T-helper 9 cell (primary cell): ENCODE measurements around the gene RHBDD3.

ENCODE experiments used
- DNase-seq: peaks from one replicate; pipeline ENCODE4 v3.0.0-alpha.2; 2020
- total RNA-seq, 2 donors: gene quantifications; one replicate each; lab custom pipeline; 2026; lab: John Stamatoyannopoulos, UW

RHBDD3 gene
- total RNA-seq, result 9.4 to 17.7 reads per million in 2 donors

DNA sequence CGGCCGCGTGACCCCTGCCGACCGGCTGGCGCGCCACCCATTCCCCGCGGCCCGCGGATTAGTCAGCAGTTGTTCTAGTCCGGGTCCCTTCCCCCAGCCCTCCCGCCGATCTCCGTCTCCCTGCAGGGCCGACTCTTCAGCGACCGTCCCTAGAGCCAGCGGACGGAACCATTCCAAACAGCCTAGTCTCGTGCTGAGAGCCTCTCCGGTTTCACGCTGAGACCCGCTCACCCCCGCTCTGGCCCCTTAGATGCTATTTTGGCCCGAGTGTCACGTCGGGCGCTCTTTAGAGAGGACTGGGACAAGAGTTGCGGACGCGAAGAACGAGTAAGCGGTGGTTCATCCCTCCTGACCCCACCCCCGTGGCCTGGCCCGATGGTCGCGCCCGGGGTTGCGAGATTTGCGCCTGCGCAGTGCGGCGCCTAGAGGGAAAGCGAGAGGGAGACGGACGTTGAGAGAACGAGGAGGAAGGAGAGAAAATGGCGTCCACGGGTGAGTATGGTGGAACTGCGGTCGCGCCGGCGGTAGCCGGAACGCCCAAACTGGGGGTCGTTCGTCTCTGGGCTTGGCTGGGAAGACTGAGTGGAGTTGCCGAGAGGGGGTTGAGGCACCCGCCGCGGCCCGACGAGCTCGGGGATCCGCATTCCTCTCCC lies at the start of gene RHBDD3, which contains the start of gene EWSR1:
Gene RHBDD3, minus strand, starts transcription at position 124 of the 653 bp plus-strand sequence. CDS start 2,355 bp downstream, outside the sequence.
Gene EWSR1, plus strand, starts transcription at position 411 of the 653 bp plus-strand sequence. Its CDS starts 69 bp downstream, at position 480.
- peak; percentile 95 for DNase-seq

DNA sequence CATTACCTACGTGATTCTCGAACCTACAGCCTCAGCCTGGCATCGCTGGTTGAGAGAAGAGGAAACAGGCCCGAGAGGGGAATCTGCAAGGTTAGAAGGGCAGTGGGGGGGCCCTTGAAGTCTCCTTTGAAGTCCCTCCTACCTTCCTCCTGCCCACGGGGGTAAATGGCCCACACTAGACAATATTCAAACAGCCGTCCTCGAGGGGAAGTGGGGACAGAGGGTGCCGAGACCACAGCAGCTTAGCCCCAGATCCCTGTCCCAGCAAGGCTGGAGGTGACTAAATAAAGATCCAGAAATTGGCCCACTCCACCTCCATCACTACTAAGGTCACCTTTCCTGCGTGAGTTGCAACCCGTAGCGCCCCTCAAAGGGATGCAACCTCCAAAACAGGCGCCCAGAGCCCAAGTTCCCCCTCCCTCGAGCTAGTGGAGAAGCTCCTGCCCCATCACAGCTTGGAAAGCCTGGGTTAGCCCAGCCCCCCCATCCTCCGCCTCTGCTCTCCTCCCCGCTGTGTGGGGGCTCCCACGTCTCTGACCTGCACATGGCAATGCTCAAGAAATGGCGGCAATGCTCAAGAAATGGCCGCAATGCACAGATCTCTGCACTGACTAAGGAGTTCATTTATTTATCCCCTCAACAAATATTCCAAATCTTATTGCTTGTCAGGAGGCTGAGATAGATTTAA lies 48.5 kb upstream of the RHBDD3 start:
- no peak for DNase-seq

DNA sequence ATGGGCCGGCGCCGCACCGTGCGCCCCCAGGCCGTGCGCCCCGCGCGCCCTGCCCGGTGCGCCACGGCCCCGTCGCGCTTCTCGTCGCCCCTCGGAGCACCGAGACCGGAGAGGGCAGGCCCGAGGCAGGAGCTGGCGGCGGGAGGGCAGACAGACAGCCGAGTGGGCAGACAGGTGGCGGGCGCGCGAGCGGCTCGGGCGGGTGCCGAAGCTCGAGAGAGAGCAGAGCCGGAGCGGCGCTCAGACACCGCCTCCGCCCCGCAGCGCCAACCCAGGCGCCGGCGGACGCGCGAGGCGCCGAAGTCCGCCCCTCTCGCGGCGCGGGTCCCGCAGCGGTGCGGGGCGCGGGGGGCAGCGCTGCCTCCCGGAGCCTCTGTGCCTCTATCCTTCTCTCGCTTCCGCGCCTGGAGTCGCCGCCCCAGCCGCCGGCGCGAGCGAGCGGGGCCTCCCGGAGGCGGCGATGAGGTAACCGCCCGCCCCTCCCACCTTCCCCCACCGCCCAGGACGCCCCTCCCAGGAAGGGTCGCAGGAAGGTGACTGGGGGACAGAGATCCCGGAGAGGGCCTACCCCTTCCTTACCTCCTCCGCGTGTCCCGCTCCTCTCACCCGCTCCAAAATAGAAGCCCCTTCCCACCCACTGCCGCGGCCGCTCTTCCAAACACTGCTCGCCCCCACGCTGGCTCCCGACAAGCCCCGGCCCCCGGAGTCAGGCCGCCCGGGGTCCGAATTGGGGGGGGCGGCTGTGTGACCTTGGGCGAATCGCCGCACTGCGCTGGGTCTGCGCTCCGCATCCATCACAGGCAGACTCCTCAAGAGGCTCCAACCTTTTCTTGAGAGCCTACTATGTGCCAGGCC lies 47.7 kb upstream of the RHBDD3 start, which contains the start of gene RASL10A:
Gene RASL10A, minus strand, starts transcription at position 412 of the 855 bp plus-strand sequence. CDS start 451 bp downstream, outside the sequence.
- no peak for DNase-seq

DNA sequence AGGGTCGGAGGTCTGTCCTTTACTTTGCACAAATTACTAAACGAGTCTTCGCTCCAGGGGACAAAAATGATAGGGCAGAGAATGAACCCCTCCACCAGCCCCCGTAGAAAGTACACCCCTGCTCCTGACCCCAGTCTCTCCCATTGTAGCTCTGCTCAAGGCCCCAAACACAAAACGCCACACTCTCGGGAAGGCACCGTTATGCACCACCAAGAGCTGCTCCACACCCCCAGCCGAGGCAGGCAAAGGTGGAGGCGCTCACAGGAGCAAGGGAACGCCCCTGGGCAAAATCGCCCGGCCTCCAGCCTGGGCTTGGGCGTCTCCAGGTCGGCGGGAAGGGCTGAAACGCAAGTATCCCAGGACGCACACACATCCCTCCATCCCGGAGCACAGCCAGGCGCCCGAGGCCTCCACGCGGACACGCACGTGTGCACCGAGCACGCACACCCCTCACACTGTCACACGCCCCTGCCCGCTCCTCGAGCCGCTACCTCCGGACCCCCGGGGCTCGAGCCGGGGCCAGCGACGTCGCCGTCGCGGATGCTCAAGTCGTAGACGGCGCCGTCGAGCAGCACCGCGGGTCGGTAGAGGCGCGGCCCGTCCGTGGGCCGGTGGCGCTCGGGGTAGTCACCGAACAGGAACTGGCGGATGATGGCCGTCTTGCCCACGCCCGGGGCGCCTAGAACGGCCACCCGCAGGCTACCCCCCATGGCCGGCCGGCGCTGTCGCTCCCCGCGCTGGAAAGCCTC lies 46.9 kb upstream of the RHBDD3 start:
- no peak for DNase-seq

DNA sequence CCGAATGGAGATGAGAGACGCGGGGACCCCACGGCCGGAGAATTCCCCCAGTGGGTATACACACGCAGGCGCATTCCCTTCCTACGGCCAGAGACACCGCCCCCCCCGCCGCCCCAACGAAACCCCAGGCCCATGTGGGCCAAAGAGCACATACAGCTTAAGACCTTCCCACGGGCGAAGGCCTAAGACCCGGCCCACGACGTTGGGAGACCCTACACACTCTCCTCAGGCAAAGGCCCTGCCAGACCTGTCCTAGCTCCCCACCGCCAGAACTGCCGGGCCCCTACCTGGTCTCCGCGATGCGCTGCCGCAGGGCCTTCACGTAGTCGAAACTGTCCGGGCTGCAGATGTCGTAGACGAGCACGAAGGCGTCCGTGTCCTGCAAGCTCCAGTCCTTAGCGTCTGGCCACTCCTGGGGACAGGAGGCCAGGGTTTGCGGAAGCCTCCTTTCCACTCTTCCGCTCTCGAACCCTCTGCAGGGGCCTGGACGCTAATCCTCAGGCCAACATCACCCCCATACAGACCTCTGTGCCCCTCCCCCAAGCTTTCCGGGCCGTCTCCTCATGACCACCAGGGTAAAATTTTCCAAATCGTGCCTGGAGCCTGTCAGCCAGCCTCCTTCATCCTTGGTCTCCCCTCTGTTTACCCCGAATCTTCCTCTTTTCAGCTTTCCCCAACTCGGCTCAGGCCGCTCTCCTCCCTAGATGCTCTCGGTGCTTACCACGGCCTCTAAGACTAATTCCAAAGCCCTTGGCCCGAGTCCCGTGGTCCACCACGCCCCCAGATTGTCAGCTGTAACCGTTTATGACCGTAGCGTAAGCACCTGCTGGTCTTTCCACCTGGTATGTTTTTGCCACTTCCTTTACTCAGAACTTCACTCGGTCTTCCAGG lies 46.0 kb upstream of the RHBDD3 start:
- no peak for DNase-seq

DNA sequence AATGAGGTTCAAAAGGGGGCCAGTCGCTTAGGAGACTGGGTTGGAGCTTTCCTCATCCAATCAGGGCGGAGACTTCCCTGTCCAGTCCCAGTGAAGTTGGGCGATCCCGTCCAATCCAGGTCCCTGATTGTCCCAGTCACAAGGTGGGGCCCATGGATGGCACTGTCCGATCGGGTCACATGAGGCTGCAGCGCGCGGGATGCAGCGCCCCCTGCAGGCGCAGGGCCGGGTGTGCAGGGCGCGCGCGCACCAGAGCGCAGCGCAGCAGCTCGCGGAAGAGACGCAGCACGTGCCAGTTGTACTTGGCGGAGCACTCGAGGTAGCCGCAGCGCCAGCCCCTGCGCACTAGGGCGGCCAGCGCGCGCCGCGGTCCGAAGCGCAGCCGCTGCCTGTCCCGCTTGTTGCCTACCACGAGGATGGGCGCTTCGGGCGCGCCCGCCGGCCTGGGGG lies 45.4 kb upstream of the RHBDD3 start:
- no peak for DNase-seq

DNA sequence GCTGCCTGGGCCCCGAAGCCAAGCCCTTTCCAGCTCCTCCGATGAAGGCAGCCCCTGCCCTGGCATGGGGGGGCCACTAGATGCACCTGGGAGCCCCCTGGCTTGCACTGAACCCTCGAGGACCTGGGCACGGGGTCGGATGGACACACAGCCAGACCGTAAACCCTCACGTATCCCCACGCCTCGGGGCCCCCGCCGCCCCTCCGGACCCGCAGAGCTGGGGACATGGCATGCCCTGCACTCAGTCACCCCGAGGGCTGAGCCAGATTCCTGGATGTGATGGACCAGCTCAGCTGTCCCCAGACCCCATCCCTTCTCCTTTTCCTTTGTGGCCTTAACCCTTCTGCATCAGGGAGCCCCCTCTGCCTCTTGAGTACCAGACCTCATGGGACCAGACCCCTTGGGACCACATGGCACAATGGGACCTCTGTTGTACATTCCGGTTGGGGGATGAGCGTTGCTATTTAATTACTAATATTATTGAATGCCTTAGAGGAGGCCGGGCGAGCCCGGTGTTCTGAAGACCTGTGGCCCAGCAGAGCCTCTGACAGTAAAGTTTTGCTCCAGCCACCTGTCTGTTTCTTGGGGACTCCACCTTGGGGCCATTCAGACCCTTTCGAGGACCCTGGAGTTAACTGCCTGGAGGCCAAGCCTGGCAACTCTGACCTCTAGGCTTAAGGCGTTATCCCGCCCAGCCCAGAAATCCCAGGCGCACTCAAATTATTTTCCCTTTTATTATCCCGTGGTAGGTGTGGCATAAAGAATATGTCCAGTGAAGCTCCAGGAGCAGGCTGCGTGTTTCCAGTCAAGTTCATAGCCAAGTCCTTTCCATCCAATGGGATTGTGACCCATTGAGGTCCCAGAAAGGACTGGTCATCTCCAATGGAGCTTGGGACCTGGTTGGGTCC lies 44.7 kb upstream of the RHBDD3 start:
- no peak for DNase-seq

DNA sequence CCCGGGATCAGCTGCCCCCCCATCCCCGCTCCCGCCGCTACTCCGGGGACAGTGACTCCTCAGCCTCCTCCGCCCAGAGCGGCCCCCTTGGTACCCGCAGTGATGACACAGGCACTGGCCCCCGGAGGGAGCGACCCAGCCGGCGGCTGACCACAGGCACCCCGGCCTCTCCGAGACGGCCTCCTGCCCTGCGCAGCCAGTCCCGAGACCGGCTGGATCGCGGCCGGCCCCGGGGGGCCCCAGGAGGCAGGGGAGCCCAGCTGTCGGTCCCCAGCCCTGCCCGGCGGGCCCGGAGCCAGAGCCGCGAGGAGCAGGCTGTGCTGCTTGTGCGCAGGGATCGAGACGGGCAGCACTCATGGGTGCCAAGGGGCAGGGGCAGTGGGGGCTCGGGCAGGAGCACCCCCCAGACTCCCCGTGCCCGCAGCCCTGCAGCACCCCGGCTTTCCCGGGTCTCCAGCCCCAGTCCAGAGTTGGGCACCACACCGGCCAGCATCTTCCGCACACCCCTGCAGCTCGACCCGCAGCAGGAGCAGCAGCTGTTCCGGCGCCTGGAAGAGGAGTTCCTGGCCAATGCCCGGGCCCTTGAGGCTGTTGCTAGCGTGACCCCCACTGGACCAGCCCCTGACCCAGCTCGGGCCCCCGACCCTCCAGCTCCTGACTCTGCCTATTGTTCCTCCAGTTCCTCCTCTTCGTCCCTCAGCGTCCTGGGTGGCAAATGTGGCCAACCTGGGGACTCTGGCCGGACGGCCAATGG lies 43.9 kb upstream of the RHBDD3 start:
- no peak for DNase-seq

DNA sequence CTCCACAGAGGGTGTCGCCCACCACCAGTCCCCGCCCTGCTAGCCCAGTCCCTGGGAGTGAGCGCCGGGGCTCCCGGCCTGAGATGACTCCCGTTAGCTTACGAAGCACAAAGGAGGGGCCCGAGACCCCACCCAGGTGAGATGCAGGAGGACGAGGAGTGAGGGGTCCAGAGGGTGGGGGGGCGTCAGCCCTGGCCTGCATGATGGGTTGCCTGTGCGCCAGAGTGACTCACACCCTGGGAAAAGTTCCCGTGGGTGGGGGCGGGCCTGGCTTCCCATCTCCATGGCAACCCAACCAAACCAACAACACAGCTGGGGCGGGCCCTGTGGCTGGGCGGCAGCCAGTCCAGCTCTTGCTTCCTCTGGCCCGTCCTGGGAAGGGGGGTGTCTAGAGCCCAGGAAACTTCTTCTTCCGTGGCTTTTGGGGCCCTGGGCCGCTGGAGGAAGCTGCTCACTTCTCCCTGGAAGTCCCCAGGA lies 43.1 kb upstream of the RHBDD3 start:
- peak; percentile 18 for DNase-seq

DNA sequence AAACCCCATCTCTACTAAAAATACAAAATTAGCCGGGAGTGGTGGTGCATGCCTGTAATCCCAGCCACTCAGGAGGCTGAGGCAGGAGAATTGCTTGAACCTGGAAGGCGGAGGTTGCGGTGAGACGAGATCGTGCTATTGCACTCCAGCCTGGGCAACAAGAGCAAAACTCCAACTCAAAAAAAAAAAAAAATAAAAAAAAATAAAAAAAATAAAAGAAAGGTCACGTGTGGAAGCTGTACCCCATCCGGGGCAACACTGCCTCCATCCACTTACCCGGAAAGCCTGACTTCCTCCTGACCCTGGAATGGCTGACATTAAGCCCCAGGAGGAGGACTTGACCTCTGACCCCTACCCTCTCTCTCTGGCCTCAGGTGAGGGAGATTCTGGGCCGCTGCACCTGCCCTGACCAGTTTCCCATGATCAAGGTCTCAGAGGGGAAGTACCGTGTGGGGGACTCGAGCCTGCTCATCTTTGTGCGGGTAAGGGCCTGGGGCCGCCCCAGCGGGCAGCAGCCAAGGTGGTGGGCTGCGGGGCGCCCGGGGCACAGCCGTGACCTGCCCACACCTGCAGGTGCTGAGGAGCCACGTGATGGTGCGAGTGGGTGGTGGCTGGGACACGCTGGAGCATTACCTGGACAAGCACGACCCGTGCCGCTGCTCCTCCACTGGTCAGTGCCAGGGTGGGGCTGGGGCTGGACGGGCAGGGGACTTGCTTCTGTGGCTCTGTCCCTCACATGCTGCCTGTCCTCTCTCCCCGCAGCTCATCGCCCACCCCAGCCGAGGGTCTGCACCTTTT lies 42.5 kb upstream of the RHBDD3 start:
- DNase-seq, result no peak

DNA sequence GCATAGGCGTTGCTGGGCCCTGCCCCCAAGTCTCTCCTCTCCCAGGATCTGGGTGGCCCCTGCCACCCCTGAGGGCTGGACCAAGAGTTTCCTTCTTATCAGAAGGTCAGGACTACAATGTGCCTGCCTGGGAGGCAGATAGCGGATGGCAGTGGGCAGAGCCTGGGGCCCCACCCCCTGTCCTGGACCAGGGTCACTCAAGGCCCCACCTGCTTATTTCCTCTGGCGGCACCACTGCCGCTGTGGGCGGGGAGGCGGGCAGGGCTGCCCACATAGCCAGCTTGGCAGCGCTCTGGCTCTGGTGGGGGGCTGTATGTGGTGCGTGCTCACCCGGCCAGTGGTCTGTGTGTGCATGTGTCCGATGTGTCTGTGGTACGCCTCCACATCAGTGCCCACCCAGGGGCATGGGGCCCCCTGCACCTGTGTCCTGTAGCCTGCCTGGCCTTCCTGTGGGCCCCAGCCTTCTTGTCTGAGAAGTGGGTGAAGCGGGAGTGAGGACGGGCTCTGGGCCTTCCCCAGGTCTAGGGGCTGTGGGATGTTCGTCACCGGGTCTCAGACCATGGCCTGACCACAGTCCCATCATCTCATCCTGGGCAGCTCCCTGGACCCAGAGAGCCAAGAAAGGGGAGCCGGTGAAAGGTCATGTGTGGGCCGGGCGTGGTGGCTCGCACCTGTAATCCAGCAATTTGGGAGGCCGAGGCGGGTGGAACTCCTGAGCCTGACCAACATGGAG lies 41.7 kb upstream of the RHBDD3 start:
- DNase-seq, result no peak

DNA sequence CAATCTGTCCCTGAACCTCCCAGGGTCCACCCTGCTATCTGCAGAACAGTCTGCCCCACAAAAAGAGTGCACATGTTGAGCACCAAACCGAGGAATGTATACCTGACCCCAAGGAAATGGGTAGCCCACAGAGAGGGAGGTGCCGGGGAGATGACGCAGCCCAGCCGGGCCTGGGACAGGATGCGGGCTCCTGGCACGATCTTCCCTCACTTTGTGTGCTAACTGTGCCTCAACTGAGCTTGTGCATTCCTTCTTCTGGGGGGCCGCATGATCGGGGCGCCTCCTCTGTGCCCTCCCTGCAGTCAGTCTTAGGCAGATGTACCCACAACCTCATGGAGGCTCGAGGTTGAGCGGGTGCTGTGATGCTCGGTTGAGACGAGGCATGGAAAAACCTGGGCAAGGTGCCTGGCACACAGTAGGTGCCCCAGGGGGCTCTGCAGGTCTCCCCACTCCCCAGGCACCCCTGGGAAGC lies 41.0 kb upstream of the RHBDD3 start:
- DNase-seq, result no peak

DNA sequence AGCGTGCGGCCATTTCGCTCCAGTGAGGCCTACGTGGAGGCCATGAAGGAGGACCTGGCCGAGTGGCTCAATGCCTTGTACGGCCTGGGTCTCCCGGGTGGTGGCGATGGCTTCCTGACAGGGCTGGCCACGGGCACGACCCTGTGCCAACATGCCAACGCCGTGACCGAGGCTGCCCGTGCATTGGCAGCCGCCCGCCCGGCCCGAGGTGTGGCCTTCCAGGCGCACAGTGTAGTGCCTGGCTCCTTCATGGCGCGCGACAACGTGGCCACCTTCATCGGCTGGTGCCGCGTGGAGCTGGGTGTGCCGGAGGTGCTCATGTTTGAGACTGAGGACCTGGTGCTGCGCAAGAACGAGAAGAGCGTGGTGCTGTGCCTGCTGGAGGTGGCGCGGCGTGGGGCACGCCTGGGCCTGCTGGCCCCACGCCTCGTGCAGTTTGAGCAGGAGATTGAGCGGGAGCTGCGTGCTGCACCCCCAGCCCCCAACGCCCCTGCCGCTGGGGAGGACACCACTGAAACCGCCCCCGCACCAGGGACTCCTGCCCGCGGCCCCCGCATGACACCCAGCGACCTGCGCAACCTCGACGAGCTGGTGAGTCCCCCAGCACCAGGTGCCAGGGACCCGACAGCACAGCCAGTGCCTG lies 40.5 kb upstream of the RHBDD3 start:
- DNase-seq, result no peak

DNA sequence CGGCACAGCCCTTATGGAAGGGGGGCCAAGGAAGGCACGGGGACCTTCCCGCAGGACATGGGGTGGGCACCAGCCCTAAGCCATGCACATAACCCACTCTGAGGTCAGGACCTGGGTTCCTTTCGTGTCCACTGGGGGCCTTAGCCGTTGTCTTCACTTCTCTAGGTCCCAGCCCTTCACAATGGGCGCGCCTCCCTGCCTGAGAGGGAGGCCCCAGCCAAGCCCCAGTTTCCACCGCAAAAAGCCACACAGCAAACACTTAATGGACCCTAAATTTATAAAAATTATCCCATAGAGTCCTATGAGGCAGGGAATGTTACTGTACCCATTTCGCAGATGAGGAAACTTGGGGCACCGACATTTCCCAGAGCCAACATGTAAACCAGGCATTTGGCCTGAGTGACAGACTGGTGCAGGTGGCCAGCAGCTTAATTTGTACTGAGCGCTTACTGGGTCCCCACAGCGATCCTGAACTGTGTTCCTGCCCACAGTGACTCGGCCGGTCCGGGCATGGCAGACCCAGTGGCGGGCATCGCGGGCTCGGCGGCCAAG lies 39.9 kb upstream of the RHBDD3 start:
- DNase-seq, result no peak

DNA sequence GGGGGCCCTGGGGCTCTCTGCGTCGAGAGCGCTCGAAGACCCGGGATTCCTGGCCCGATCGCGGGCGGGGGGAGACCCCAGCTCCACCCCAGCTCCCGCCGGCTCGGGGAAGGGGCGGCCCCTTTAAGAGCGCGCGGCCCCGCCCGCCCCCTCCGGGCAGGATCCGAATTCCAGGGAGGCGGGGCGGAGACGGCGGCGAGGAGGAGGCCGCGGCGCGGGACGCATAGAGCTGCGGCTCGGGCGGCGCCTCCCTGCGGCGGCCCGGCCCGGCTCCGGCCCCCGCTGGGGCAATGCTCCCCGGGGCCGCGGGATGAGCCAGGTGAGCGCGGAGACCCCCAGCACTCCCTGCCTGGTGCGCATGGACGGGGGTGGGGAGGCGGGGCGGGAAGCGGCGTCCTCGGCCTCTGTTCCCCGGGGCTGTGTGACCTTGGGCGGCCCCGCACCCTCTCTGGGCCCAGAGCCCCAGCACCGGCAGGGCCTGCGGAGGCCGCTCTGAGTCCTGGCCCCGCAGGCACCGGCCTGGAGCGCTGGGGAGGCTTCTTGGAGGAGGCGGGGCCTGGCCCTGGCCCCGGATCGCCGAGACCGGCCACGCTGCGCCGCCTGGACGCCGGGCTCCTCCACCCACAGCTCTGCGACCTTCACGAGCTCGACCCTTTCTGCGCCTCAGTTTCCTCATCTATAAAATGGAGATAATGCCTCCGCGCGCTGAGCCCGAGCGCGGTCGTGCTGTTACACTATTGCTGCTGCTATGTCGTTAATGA lies 39.2 kb upstream of the RHBDD3 start:
- DNase-seq, result peak; percentile 32
